Left hindlimb (tissue), 1 donor: ENCODE results near the gene LVRN.

Experiments used
- DNase-seq: peaks from one replicate; pipeline ENCODE4 v3.0.0-alpha.2; 2018

The LVRN gene

DNA sequence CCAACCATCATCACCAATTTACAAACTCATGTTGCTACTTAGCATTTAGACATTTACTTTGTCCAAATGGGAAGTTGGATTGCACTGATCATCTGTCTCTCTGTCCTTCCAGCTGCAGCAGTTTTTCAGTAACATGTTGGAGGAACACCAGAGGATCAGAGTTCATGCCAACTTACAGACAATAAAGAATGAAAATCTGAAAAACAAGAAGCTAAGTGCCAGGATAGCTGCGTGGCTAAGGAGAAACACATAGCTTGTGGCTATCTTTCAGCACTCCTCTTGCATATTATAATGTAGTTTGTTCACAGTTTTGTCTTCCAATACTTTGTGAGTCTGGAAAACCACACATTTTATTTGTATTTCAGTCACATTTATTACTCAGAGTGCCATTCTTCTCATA, 63.6 kb downstream of the LVRN start:
- no peak for DNase-seq

DNA sequence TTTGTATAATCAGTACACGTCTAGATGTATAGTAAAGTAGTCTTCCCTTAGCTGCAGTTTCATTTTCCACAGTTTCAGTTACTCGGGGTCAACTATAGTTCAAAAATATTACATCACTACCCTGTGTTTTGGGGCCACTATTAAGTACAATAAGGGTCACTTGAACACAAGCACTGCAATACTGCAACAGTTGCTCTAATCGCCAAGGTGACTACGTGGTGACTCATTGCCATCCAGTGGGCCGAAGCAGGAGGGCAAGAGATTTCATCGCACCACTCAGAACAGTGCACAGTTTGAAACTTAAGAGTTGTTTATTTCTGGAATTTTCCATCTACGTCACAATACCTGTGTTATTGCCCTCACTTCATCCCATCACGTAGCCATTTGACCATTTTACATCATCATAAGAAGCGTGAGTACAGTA, 69.8 kb downstream of the LVRN start, which contains the start of gene ARL14EPL:
ARL14EPL (plus strand) TSS at position 379 of the 424 bp plus-strand sequence. CDS start 18,994 bp downstream, outside the sequence.
- no peak for DNase-seq

DNA sequence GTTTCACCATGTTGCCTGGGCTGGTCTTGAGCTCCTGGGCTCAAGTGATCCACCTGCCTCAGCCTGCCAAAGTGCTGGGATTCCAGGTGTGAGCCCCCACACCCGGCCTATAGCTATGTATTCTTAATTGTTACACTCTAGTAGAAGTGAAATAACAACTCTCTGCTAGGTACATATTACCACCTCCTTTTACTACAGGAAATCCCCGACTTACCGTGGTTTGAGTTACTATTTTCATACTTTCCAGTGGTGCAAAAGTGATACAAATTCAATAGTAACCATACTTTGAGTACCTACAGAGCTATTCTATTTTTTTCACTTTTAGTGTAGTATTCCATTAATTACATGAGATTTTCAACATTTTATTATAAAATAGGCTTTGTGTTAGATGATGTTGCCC, 70.7 kb downstream of the LVRN start:
- no peak for DNase-seq

DNA sequence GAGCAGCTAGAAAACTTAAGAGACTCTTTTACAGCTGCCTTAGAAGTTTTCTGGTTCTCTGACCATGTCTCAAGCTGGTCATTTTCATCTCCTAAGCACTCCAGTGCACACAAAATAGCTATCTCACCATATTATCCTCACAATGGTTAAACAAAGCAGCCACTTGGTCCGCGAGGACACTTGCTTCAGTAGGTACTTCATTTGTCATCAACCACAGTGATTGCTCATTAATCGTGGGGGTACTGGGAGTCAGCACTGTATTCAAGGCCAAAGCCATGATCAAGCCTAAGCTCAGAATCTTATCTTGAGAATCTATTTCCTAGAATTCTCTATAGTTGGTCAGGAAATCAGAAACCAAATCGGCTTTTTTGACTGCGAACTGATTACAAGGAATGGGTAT, 72.8 kb downstream of the LVRN start:
- no peak for DNase-seq

DNA sequence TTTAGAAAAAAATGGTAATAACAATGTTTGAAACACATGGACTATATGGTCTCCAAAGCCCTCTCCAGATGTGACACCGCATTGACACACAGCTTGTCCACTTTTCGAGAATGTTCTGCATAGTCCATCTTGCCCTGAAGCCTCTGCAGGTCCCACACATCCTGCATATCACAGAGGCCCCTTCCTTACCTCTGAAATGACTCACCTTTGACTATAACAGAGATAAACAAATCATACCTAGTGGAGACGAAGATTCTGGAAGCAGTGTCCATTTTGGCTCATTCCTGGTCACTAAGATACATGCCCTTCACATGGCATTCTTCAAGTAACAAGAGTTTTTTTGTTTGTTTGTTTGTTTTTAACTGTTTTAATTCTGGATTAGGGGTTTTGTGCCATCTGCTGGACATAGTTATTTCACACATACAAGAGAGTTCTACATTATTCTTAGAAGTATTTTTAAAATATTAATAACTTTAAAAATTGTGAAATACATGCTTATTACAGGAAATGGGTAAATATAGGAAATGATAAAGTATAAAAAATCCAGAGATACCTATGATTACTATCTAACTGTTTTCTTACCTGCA, 75.1 kb downstream of the LVRN start:
- no peak for DNase-seq

DNA sequence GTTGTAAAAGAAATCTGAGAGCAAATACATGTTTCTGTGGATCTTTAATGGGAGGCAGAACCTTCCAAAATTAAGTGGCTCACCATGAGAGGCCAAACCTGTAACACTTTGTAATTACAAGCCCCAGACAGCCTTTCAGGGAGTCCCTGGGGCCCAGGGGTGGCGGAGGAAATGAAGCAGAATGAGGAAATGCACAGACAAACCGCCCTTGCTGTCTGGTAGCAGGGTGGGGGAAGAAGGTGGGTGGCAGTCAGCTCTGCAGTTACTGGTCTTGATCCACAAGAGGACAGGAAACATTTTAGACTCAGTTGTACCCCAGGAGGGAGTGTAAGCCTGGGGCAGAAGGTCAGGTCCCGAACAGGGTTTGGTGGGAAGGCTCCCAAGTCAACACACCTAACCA, 76.5 kb downstream of the LVRN start:
- DNase-seq: no peak

DNA sequence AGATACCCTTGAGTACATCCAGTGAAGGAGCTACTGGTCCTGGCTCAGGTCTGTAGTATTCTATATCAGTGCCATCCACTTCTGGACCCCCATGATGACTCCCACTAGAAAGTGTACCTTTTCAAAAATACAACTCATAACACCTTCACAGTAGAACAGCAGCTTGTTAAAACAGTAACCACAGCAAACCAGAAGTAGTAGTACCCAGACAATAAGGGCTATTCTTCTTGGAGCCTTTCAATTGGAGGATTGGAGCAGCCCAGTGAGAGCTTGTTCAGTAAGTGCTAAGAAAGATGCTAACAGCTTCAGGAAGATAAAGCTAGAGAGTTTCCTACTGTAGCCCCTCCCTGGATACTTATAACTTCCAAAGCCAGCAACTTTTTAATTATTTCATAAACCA, 80.1 kb downstream of the LVRN start:
- no peak for DNase-seq

DNA sequence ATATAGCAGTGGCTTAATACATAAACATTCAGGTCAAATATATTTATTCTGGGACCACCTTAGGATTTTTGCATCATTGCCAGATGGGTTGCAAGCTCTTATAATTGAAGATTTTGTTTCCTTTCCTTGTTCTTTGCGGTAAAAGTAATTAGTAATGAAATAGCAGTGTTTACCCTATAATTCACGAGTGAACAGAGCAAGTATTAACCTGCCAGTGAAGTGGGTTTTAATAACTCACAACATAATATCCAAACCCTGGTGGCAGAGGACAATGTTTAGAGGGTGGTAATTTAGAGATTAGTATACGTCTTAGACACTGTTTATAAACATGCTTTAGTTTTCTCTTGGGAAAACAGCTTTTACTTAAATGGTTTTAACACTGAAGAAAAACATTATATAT, 81.8 kb downstream of the LVRN start:
- no peak for DNase-seq

DNA sequence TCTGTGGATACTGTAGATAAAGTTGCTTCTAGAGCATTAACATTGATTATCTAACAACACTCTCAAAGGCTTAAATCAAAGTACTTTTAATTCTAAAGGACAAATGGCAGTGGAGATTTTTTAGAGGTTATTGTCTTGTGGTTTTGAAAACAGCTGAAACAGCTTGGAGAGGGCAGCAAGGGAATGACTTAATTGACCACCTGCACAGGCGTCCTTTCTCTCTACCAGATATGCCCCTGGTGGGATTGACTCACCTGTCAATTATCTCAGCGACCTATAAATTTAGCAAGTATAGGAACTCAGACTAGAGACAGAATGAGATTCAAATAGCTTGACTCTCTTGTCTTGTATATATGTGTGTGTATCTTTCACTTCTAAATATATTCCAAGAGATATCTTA, 83.5 kb downstream of the LVRN start:
- no peak for DNase-seq

DNA sequence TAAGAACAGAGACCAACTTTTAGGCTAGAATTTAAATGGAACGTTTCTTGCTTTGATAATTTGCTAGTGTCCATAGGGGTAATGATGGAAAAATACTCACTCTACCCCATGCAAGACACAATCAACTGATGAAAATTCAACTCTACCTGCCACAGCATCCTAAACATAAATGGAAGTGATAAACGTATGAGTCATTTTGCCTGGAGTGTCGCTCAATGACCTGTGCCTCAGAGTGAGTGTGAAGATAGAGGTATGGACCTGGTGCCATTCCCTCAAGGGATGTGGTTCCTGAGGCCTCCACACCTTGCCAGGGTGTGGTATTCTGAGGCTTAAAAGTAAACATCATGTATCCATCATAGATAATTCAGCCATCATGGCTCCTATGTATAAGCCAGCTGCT, 84.0 kb downstream of the LVRN start:
- no peak for DNase-seq

DNA sequence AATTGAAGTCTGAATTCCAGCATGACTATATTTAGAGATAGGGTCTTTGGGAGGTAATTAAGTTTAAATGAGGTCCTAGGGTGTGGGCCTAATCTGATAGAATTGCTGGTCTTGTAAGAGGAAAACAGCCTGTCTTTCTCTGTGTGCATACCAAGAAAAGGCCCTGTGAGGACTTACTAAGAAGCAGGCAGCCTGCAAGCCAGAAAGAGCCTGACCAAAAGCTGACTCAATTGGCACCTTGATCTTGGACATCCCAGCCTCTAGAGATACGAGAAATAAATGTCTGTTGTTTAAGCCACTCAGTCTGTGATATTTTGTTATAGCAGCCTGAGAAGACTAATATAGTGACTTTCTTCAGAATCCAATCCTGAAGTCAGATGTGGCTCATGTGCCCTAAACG, 84.5 kb downstream of the LVRN start:
- no peak for DNase-seq

DNA sequence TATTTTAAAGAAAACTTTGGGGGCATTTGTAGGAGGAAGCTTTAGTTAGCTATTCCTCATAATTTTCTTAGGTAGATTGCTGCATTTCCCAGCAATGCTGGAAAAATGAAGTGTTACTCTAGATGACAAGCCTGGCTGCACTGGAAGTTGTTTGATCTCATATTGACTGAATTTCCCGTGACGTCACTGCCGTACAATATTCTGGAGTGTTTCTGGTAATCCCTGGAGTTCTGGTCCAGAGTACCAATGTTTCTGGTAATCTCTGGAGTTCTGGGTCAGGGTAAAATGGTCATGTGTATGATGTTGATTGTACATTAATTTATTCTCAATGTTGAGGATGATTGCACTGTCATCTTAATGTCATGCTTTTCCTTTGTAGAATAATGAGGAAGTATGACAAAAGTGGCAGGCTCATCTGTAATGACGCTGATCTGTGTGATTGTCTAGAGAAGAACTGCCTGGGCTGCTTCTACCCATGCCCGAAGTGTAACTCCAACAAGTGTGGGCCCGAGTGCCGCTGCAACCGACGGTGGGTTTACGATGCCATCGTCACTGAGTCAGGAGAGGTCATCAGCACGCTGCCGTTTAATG, 96.2 kb downstream of the LVRN start:
- DNase-seq: no peak

DNA sequence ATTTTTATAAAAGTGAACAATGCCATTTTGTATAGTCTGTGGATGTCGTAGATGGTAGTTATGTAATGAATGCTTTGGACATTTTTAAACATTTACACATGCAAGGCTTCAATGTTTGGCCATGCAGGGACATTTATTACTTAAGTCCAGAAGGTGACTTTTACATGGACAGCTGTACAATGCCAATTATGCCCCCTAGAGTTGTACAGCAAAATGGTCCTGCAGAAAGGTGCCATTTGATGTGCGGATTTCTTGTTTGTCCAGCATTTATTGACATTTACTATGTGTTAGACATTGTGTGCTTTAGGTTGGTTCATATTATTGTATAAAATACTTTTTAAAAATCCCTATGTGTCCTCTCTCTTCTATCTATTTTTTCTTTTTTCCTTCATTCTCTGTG, 100.1 kb downstream of the LVRN start:
- DNase-seq: no peak

DNA sequence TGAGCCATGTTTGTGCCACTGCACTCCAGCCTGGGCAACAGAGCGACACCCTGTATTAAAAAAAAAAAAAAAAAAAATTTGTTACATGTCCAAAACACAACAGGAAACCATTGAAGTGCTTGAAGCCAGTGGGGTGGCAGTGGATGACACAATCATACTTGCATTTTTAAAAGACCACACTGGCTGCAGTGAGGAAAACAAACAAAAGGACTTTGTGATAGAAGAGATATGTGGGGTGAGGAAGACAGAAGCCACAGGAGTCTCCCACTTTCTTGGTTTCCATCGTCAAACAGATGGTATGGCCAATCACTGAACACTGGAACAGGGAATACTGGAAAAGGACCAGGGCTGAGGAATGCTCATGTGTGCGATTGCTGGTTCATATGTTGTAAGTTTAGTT, 101.7 kb downstream of the LVRN start:
- no peak for DNase-seq

DNA sequence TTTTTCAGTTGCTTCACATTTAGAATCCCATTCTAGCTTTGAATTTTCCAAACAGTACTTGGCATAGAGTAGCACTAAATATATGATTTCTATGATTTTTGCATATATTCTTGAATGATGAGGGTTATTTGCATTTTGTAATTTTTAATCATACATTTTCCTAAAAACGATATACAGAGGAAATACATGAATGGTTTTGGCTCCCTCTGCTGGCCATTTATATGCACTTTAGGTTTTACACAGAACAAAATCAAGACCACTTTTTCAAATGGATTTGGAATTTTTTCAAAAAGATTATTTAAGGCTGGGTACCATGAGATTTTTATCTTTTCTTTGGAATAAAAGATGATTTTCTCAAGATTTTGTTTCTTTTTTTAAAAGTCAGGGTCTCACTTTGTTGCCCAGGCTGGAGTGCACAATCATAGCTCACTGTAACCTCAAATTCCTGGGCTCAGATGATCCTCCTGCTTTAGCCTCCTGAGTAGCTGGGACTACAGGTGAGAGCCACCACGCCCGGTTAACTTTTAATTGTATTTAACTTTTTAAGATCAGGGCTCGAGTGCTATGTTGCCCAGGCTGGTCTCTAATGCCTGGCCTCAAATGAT, 105.9 kb downstream of the LVRN start:
- DNase-seq: no peak

DNA sequence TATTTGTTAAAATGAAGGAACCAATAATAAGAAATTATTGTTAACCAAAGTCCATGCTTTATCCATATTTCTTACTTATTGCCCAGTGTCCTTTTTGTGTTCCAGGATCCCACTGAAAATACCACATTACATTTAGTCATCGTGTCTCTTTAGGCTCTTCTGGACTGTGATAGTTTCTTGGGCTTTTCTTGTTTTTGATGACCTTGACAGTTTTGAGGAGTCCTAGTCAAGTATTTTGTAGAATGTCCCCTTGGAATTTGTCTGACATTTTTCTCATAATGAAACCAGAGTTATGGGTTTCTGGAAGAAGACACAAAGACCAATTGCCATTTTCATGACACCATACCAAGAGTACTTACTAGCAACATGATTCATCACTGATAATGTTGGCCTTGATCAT, 108.9 kb downstream of the LVRN start:
- DNase-seq: no peak

DNA sequence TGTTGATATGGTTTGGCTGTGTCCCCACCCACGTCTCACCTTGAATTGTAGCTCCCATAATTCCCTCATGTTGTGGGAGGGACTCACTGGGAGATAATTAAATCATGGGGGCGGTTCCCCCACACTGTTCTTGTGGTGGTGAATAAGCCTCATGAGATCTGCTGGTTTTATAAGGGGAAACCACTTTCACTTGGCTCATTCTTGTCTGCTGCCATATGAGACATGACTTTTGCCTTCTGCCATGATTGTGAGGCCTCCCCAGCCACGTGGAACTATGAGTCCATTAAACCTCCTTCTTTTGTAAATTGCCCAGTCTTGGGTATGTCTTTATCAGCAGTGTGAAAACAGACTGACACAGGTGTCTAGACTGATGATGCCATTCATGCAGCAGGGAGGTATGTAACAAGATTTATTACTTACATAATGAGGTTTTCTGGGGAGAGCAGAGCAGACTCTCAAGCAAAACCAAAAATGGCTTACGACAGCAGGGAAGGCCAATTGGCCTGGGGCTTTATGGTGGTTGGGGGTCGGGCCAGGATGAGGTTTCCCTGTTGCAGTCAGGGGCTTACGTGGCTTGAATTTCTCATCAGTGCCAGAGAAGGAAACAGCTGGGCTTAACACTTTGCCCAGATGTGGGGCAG, 113.0 kb downstream of the LVRN start:
- no peak for DNase-seq

DNA sequence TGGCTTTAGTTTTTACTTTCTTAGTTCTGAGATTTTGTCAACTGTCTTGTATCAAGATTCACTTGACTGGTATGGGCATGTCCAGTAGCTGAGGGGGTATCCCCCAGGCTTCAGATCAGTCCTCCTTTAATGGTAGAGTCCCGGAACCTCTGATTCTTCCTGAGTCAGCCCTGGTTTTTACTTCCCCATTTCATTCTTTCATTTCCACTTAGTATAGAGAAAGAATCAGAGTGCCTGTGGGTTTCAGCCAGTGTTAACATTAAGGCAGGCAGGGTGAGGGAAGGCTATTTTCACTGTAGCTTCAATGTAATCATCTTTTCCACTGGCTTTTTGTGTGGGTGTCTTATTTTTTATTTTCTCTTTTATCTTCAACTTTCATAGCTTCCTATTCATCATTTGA, 114.2 kb downstream of the LVRN start:
- no peak for DNase-seq
